HEK293 (cell line): ENCODE results near the gene DAAM2.

Experiments
- CTCF ChIP-seq: fragments of 450-650 bp; formaldehyde crosslinking; IDR thresholded peaks from 2 replicates; pipeline ENCODE4 v1.5.1; 2016; ENCODE audit warnings: missing biosample characterization, missing genetic modification characterization
- ZBTB26 ChIP-seq: fragments of 450-650 bp; formaldehyde crosslinking; optimal IDR thresholded peaks from 2 replicates; pipeline ENCODE3; 2016; ENCODE audit warnings: missing biosample characterization, mild to moderate bottlenecking, missing genetic modification characterization
- ZBTB49 ChIP-seq: fragments of 450-650 bp; formaldehyde crosslinking; IDR thresholded peaks from 2 replicates; pipeline ENCODE4 v1.5.1; 2016; ENCODE audit warnings: missing biosample characterization, missing genetic modification characterization, low read depth
- ZNF335 ChIP-seq: fragments of 450-650 bp; formaldehyde crosslinking; conservative IDR thresholded peaks from 2 replicates; pipeline ENCODE4 v1.5.1; 2016; ENCODE audit warnings: missing biosample characterization, missing genetic modification characterization
- ZNF37A ChIP-seq: fragments of 450-650 bp; IDR thresholded peaks from 2 replicates; pipeline ENCODE4 v1.5.1; 2018; ENCODE audit warnings: missing biosample characterization, missing genetic modification characterization
- TF ChIP-seq, protein P1 (sequence below): fragments of 450-650 bp; formaldehyde crosslinking; IDR thresholded peaks from 2 replicates; pipeline ENCODE4; 2016; ENCODE audit warnings: missing biosample characterization, missing genetic modification characterization

GRCh38 chr6:39887692-39888450 is 95.7 kb downstream of the DAAM2 start:
- no peak for TF ChIP-seq ZBTB49 (tag by site-specific recombination)
- TF ChIP-seq, protein P1, sequence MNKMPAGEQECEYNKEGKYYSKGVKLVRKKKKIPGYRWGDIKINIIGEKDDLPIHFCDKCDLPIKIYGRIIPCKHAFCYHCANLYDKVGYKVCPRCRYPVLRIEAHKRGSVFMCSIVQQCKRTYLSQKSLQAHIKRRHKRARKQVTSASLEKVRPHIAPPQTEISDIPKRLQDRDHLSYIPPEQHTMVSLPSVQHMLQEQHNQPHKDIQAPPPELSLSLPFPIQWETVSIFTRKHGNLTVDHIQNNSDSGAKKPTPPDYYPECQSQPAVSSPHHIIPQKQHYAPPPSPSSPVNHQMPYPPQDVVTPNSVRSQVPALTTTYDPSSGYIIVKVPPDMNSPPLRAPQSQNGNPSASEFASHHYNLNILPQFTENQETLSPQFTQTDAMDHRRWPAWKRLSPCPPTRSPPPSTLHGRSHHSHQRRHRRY = no peak
- no peak for TF ChIP-seq CTCF (tag by site-specific recombination)
- no peak for TF ChIP-seq ZNF335 (tag by site-specific recombination)
- no peak for TF ChIP-seq ZBTB26 (tag by site-specific recombination)
- TF ChIP-seq ZNF37A (tag by site-specific recombination) = no peak
